DOHH2 (cell line): ENCODE results near the gene TASP1.

Experiments used
- H3F3A ChIP-seq: fragments of 200-600 bp; sonication (generic), shearing (Covaris generic); 2 replicates; pipeline ENCODE4 v1.6.0; 2016; ENCODE audit warnings: antibody characterized with exemption, mild to moderate bottlenecking; ENCODE audit not compliant: control insufficient read depth, insufficient read depth
- H3K27ac ChIP-seq: fragments of 200-600 bp; sonication (generic); 2 replicates; pipeline ENCODE4 v1.5.1; 2014; ENCODE audit warnings: low read depth, mild to moderate bottlenecking, low read length, moderate library complexity
- H3K27me3 ChIP-seq: fragments of 200-600 bp; sonication (generic); 2 replicates; pipeline ENCODE4 v1.6.1; 2014; ENCODE audit warnings: mild to moderate bottlenecking, low read length, mixed read lengths; ENCODE audit not compliant: control insufficient read depth
- H3K36me3 ChIP-seq: fragments of 200-600 bp; sonication (generic); 2 replicates; pipeline ENCODE4 v1.6.1; 2014; ENCODE audit warnings: mild to moderate bottlenecking, low read length, moderate library complexity, mixed read lengths; ENCODE audit not compliant: control insufficient read depth
- H3K4me1 ChIP-seq: fragments of 200-600 bp; sonication (generic); 2 replicates; pipeline ENCODE4 v1.6.1; 2014; ENCODE audit warnings: mild to moderate bottlenecking, low read length, mixed read lengths; ENCODE audit not compliant: control insufficient read depth
- H3K4me2 ChIP-seq: fragments of 200-600 bp; sonication (generic); 2 replicates; pipeline ENCODE4 v1.6.0; 2014; ENCODE audit warnings: mild to moderate bottlenecking, low read length, moderate library complexity
- H3K4me3 ChIP-seq: fragments of 200-600 bp; sonication (generic); 2 replicates; pipeline ENCODE4 v1.5.1; 2014; ENCODE audit warnings: mild to moderate bottlenecking, low read length, mixed read lengths
- H3K79me2 ChIP-seq: fragments of 200-600 bp; sonication (generic); 2 replicates; pipeline ENCODE4 v1.6.1; 2014; ENCODE audit warnings: mild to moderate bottlenecking, low read length, mixed read lengths; ENCODE audit not compliant: control insufficient read depth
- H3K9me2 ChIP-seq: fragments of 200-600 bp; sonication (generic); replicated peaks from 2 replicates; pipeline ENCODE4 v1.6.1; 2014; ENCODE audit warnings: mild to moderate bottlenecking, low read length, mixed read lengths; ENCODE audit not compliant: control insufficient read depth
- H3K9me3 ChIP-seq: fragments of 200-600 bp; sonication (generic); 2 replicates; pipeline ENCODE4 v1.6.1; 2014; ENCODE audit warnings: antibody characterized with exemption, low read length, mixed read lengths; ENCODE audit not compliant: control insufficient read depth, insufficient read depth
- H4K20me1 ChIP-seq: fragments of 200-600 bp; sonication (generic); 2 replicates; pipeline ENCODE4 v1.6.0; 2014; ENCODE audit warnings: low read depth, mild to moderate bottlenecking, antibody characterized with exemption, low read length, moderate library complexity; ENCODE audit not compliant: control insufficient read depth, insufficient read depth
- EZH2phosphoT487 ChIP-seq: fragments of 200-600 bp; sonication (generic); IDR thresholded peaks from 2 replicates; pipeline ENCODE4 v1.6.1; 2017; ENCODE audit warnings: borderline replicate concordance, mild to moderate bottlenecking, antibody characterized with exemption, low read length, moderate library complexity, mixed read lengths
- TF ChIP-seq, protein P1 (sequence below): fragments of 200-600 bp; sonication (generic); IDR thresholded peaks from one replicate; pipeline ENCODE4 v1.5.1; 2014; ENCODE audit warnings: antibody characterized with exemption, mild to moderate bottlenecking, low read depth, low read length; ENCODE audit not compliant: poor library complexity, severe bottlenecking

Gene TASP1

GRCh38 chr20:13453367-13453766 is 185.4 kb downstream of the TASP1 start:
- H3K9me3 ChIP-seq = no peaks in the 10 kb centered on the region
- no peak overlapping the region for H3K4me3 ChIP-seq
- H3K27ac ChIP-seq = no peak overlapping the region
- no peaks in the 10 kb centered on the region; the same call in 1 of the 2 replicates for H3K9me2 ChIP-seq
- H3K27me3 ChIP-seq = no peaks in the 10 kb centered on the region
- no peaks in the 10 kb centered on the region for H3K79me2 ChIP-seq
- no peaks in the 10 kb centered on the region for H3K4me1 ChIP-seq
- no peaks in the 10 kb centered on the region for H3F3A ChIP-seq
- H3K4me2 ChIP-seq = no peak overlapping the region
- H4K20me1 ChIP-seq = no peaks in the 10 kb centered on the region
- no peak for TF ChIP-seq EZH2phosphoT487
- TF ChIP-seq, protein P1, sequence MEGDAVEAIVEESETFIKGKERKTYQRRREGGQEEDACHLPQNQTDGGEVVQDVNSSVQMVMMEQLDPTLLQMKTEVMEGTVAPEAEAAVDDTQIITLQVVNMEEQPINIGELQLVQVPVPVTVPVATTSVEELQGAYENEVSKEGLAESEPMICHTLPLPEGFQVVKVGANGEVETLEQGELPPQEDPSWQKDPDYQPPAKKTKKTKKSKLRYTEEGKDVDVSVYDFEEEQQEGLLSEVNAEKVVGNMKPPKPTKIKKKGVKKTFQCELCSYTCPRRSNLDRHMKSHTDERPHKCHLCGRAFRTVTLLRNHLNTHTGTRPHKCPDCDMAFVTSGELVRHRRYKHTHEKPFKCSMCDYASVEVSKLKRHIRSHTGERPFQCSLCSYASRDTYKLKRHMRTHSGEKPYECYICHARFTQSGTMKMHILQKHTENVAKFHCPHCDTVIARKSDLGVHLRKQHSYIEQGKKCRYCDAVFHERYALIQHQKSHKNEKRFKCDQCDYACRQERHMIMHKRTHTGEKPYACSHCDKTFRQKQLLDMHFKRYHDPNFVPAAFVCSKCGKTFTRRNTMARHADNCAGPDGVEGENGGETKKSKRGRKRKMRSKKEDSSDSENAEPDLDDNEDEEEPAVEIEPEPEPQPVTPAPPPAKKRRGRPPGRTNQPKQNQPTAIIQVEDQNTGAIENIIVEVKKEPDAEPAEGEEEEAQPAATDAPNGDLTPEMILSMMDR = no peak
- H3K36me3 ChIP-seq = no peaks in the 10 kb centered on the region

DNA sequence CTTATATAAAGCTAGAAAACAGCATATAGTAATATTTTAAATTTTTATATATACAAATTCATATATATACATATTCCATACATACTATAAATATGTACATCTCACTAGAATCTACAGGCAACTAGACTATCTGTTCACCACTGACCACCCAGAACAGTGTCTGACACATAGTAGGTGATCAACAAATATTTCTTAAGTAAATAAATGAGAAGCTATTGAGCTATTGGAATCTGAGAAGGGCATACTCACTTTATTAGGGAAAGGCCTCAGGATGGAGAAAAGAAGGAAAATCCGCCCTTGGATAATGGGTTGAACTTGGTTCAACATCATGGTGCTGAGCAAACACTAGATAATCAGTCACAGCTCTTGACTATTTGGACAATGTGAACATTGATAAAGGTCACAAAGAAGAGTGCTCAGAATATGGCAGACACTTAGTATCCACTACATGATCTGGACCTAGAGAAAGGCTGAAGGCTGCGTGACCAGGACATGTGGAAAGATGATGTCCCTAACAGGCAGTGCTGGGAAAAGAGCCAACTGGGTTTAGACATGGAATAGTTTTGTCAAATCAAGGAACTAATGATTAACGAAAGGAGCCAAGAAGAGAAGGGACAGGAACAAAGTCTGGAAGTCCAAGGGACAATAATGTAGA is 186.1 kb downstream of the TASP1 start:
- no peak for TF ChIP-seq EZH2phosphoT487
- TF ChIP-seq, protein P1 = no peak
- H3K4me2 ChIP-seq = no peak overlapping the region
- H4K20me1 ChIP-seq = no peaks in the 10 kb centered on the region
- H3K9me3 ChIP-seq = no peaks in the 10 kb centered on the region
- H3K36me3 ChIP-seq = no peaks in the 10 kb centered on the region
- H3K4me1 ChIP-seq = no peaks in the 10 kb centered on the region
- no peaks in the 10 kb centered on the region; the same call in 1 of the 2 replicates for H3K9me2 ChIP-seq
- H3K4me3 ChIP-seq = no peak overlapping the region
- no peak overlapping the region for H3K27ac ChIP-seq
- no peaks in the 10 kb centered on the region for H3K79me2 ChIP-seq
- H3F3A ChIP-seq = no peaks in the 10 kb centered on the region
- no peaks in the 10 kb centered on the region for H3K27me3 ChIP-seq

DNA sequence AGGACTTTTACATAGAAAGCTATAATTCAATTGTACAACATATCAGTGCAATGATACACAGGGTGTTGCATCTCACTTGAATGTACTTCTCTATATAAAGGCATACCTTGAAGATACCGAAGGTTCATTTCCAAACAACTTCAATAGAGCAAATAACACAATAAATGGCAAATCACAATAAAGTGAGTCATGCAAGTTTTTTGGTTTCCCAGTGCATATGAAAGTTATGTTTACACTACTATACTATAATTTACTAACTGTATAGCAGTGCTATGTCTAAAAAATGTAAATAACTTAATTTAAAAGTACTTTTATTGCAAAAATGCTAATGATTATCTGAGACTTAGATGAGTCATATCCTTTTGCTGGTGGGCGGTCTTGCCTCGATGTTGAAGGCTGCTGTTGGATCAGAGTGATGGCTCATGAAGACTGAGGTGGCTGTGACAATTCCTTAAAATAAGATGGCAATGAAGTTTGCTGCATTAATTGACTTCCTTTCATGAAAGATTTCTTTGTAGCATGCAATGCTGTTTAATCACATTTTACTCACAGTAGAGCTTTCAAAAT is 188.8 kb downstream of the TASP1 start:
- H3K4me1 ChIP-seq = no peaks in the 10 kb centered on the region
- H3K27me3 ChIP-seq = no peaks in the 10 kb centered on the region
- TF ChIP-seq EZH2phosphoT487 = no peak
- TF ChIP-seq, protein P1 = no peak
- no peaks in the 10 kb centered on the region for H3K9me3 ChIP-seq
- no peak overlapping the region for H3K4me2 ChIP-seq
- H3K4me3 ChIP-seq = no peak overlapping the region
- H3K36me3 ChIP-seq = no peaks in the 10 kb centered on the region
- no peaks in the 10 kb centered on the region for H3F3A ChIP-seq
- no peaks in the 10 kb centered on the region for H4K20me1 ChIP-seq
- no peak overlapping the region for H3K27ac ChIP-seq
- H3K9me2 ChIP-seq = no peaks in the 10 kb centered on the region; the same call in 1 of the 2 replicates
- no peaks in the 10 kb centered on the region for H3K79me2 ChIP-seq
